ENCODE data around the gene ROBO2.

DNA sequence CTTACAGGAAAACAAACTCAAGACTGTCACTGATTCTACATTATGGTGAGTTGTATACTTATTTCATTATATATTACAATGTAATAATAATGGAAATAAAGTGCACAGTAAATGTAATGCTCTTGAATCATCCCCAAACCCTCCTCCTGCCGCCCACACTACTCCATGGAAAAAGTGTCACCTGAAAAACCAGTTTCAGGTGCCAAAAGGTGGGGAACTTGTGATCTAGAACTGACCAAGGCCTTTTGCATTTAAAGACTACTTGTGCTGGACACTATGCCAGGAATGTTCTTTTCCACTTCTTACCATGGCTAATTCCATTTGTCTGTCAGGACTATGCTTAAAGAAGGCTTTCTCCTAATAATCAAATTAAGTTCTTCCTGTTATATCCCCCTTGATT is 32.3 kb downstream of the ROBO2 start:
- TF ChIP-seq POLR2A (IDR thresholded peaks at IDR 0.05), result no peak
- TF ChIP-seq, protein P1, sequence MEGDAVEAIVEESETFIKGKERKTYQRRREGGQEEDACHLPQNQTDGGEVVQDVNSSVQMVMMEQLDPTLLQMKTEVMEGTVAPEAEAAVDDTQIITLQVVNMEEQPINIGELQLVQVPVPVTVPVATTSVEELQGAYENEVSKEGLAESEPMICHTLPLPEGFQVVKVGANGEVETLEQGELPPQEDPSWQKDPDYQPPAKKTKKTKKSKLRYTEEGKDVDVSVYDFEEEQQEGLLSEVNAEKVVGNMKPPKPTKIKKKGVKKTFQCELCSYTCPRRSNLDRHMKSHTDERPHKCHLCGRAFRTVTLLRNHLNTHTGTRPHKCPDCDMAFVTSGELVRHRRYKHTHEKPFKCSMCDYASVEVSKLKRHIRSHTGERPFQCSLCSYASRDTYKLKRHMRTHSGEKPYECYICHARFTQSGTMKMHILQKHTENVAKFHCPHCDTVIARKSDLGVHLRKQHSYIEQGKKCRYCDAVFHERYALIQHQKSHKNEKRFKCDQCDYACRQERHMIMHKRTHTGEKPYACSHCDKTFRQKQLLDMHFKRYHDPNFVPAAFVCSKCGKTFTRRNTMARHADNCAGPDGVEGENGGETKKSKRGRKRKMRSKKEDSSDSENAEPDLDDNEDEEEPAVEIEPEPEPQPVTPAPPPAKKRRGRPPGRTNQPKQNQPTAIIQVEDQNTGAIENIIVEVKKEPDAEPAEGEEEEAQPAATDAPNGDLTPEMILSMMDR (IDR thresholded peaks at IDR 0.05), result no peak
- TF ChIP-seq POLR2AphosphoS5 (IDR thresholded peaks at IDR 0.05; ENCODE audit: insufficient read depth in 1 of 2, low read depth in 1 of 2), result no peak

All from vagina (tissue), 2 donors.